Keratinocyte (primary cell): Measurements from ENCODE around the gene PCNX1. TPM values are rescaled to one million over a fixed set of nuclear protein-coding genes. Genes with fewer than 3 reads are reported as not detected.

ENCODE experiments used
- DNase-seq: peaks from one replicate; pipeline ENCODE4 v3.0.0-alpha.2; 2011; ENCODE audit warnings: low read depth, missing footprints, low spot score
- FAIRE-seq: peaks from 2 replicates; lab custom pipeline; 2011; peaks lifted over from hg19 to GRCh38; lab: Jason Lieb, UNC
- H2AFZ ChIP-seq: 2 replicates; pipeline ENCODE4 v1.6.0; 2012; ENCODE audit warnings: low read length, control low read depth, inconsistent platforms; ENCODE audit not compliant: control insufficient read depth
- H3K27ac ChIP-seq: 2 replicates; pipeline ENCODE4 v1.5.1; 2011; ENCODE audit warnings: low read length; ENCODE audit not compliant: control insufficient read depth, insufficient read depth
- H3K27me3 ChIP-seq: 3 replicates; pipeline ENCODE4 v1.6.0; 2011; ENCODE audit warnings: low read length; ENCODE audit not compliant: control insufficient read depth, insufficient read depth; ENCODE audit errors: extremely low read depth
- H3K36me3 ChIP-seq, 2 experiments: 2 replicates in 1 of 2; 3 replicates in 1 of 2; pipeline ENCODE4 v1.5.1; 2011; ENCODE audit warnings: low read length in 2 of 2, mild to moderate bottlenecking in 1 of 2; ENCODE audit not compliant: control insufficient read depth in 2 of 2, insufficient read depth in 2 of 2; ENCODE audit errors: extremely low read depth in 1 of 2
- H3K4me1 ChIP-seq: 3 replicates; pipeline ENCODE4 v1.5.1; 2011; ENCODE audit warnings: low read length; ENCODE audit not compliant: control insufficient read depth, insufficient read depth; ENCODE audit errors: extremely low read depth
- H3K4me2 ChIP-seq: 3 replicates; pipeline ENCODE4 v1.6.0; 2011; ENCODE audit warnings: low read depth, low read length; ENCODE audit not compliant: control insufficient read depth, insufficient read depth; ENCODE audit errors: extremely low read depth
- H3K4me3 ChIP-seq, 3 experiments: fragments of 200-600 bp in 1 of 3; sonication (generic) in 1 of 3; 2 replicates in 2 of 3; 3 replicates in 1 of 3; pipeline ENCODE4 v1.5.1; 2011 to 2016; ENCODE audit warnings: low read length in 3 of 3, mild to moderate bottlenecking in 3 of 3, control low read depth in 2 of 3, inconsistent platforms in 1 of 3, low read depth in 1 of 3, mixed read lengths in 1 of 3, mixed run types in 1 of 3, moderate library complexity in 1 of 3; ENCODE audit not compliant: control insufficient read depth in 2 of 3, insufficient read depth in 2 of 3; ENCODE audit errors: extremely low read depth in 1 of 3
- H3K79me2 ChIP-seq: 2 replicates; pipeline ENCODE4 v1.6.0; 2012; ENCODE audit warnings: low read length; ENCODE audit not compliant: control insufficient read depth, insufficient read depth
- H3K9ac ChIP-seq: 3 replicates; pipeline ENCODE4 v1.6.0; 2011; ENCODE audit warnings: low read length; ENCODE audit not compliant: control insufficient read depth, insufficient read depth; ENCODE audit errors: extremely low read depth
- H3K9me1 ChIP-seq: 3 replicates; pipeline ENCODE4 v1.6.0; 2011; ENCODE audit warnings: low read length; ENCODE audit not compliant: control insufficient read depth, insufficient read depth; ENCODE audit errors: extremely low read depth
- H3K9me3 ChIP-seq: 2 replicates; pipeline ENCODE4 v1.5.1; 2012; ENCODE audit warnings: low read depth, low read length; ENCODE audit not compliant: control insufficient read depth
- H4K20me1 ChIP-seq: 3 replicates; pipeline ENCODE4 v1.6.0; 2011; ENCODE audit warnings: low read length; ENCODE audit not compliant: control insufficient read depth, insufficient read depth; ENCODE audit errors: extremely low read depth
- CTCF ChIP-seq, 3 experiments: IDR thresholded peaks in 1 of 3; conservative IDR thresholded peaks in 1 of 3; optimal IDR thresholded peaks in 1 of 3; 2 replicates in 2 of 3; 3 replicates in 1 of 3; pipeline versions ENCODE3 to v1.5.1; 2011; ENCODE audit warnings: low read length in 3 of 3, mild to moderate bottlenecking in 3 of 3, moderate library complexity in 2 of 3, control low read depth in 1 of 3, inconsistent platforms in 1 of 3; ENCODE audit not compliant: insufficient read depth in 2 of 3; ENCODE audit errors: extremely low read depth in 1 of 3
- EZH2 ChIP-seq: IDR thresholded peaks from one replicate; pipeline ENCODE4 v1.6.1; 2012; ENCODE audit warnings: inconsistent platforms, mild to moderate bottlenecking, low read length, moderate library complexity
- dilution Hi-C: fragments of 300-500 bp; cut with MboI; formaldehyde crosslinking; loops from one replicate; pipeline ENCODE4 v1.7.0; 2020; ENCODE audit warnings: low sequenced_read_pairs; ENCODE audit not compliant: extremely low pct_ligation_motif_present
- polyA plus RNA-seq, 5 experiments: library from polyadenylated mRNA; depleted of rRNA in 3 of 5; stranded (reverse) in 3 of 5; stranded (forward) in 1 of 5; unstranded in 1 of 5; fragments of >200 nt; gene quantifications; 1 replicate in 1 of 5; 2 replicates in 3 of 5; 3 replicates in 1 of 5; pipeline versions ENCODE4 v1.2.1 to v1.2.3, GENCODE V29; 2011 to 2012; ENCODE audit warnings: missing spikeins in 2 of 5, low read depth in 1 of 5, low replicate concordance in 1 of 5

The PCNX1 gene
- polyA plus RNA-seq, 1 donor (not counting 4 experiments of a cell fraction or from before 2014, with no cell fraction given), result 39.8 TPM

- FAIRE-seq (no peak), DNase-seq (no peak)
- H2AFZ ChIP-seq, result no peak overlapping the region
- no peak overlapping the region for H3K4me2 ChIP-seq
- H3K4me1 ChIP-seq, result no peaks in the 10 kb centered on the region
- H3K9ac ChIP-seq, result no peak overlapping the region
- dilution Hi-C loops, result no loop called here
- H3K27ac ChIP-seq, result no peak overlapping the region
- H4K20me1 ChIP-seq, result no peaks in the 10 kb centered on the region
- no peaks in the 10 kb centered on the region for H3K9me1 ChIP-seq
- TF ChIP-seq EZH2 (no peak), CTCF (optimal IDR thresholded peaks at IDR 0.05 in 1 of 3, IDR thresholded peaks at IDR 0.05 in 1 of 3, conservative IDR thresholded peaks at IDR 0.05 in 1 of 3; ENCODE audit: extremely low read depth in 1 of 3, insufficient read depth in 2 of 3, low read length in 3 of 3) (no peak)
- no peaks in the 10 kb centered on the region for H3K9me3 ChIP-seq
- no peak overlapping the region for H3K4me3 ChIP-seq
- H3K36me3 ChIP-seq, result peaks cover 4 to 5% of the 10 kb centered on the region in 2 experiments
- H3K79me2 ChIP-seq, result peaks cover 2% of the 10 kb centered on the region
- no peaks in the 10 kb centered on the region for H3K27me3 ChIP-seq
Observed at GRCh38 chr14:71094722-71095121, 187.5 kb downstream of the PCNX1 start.

- DNase-seq, result no peak
- Histone ChIP-seq H3K27ac (no peak overlapping the region), H2AFZ (no peak overlapping the region), H3K4me2 (no peak overlapping the region), H3K36me3 (peaks cover 4 to 5% of the 10 kb centered on the region in 2 experiments), H4K20me1 (no peaks in the 10 kb centered on the region), H3K27me3 (no peaks in the 10 kb centered on the region), H3K4me1 (no peaks in the 10 kb centered on the region), H3K9ac (no peak overlapping the region), H3K79me2 (peaks cover 2% of the 10 kb centered on the region), H3K4me3 (no peak overlapping the region), H3K9me1 (no peaks in the 10 kb centered on the region), H3K9me3 (no peaks in the 10 kb centered on the region)
- FAIRE-seq, result no peak
- dilution Hi-C loops, result no loop called here
- TF ChIP-seq EZH2 (no peak), CTCF (optimal IDR thresholded peaks at IDR 0.05 in 1 of 3, IDR thresholded peaks at IDR 0.05 in 1 of 3, conservative IDR thresholded peaks at IDR 0.05 in 1 of 3; ENCODE audit: extremely low read depth in 1 of 3, insufficient read depth in 2 of 3, low read length in 3 of 3) (no peak)
Observed at GRCh38 chr14:71096947-71097346, 189.7 kb downstream of the PCNX1 start.
